ENCODE data around the gene IDUA.

Gene IDUA

DNA sequence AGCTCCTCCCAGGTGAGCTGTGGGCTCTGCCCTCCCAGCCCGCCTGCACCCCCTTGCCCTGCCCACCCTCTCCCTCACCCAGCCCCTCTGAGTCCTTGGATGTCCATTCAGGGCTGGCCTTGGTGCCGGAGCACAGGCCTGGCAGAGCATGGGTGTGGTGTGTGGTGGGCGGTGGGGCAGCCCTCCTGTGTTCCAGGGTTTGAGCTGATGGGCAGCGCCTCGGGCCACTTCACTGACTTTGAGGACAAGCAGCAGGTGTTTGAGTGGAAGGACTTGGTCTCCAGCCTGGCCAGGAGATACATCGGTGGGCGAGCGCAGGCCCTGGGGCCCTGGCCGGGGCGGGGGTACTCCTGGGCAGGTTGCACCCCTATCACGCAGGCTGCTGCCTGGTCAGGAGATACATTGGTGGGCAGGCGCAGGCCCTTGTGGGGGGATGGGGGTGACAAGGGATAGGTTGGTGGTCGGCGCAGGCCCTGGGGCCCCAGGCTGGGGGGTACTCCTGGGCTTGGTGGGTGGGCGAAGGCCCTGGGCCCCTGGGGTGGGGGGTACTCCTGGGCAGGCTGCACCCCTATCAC, 13.9 kb downstream of the IDUA start:
- DNase-seq (ENCODE audit: low read depth in 2 of 2): no peak

DNA sequence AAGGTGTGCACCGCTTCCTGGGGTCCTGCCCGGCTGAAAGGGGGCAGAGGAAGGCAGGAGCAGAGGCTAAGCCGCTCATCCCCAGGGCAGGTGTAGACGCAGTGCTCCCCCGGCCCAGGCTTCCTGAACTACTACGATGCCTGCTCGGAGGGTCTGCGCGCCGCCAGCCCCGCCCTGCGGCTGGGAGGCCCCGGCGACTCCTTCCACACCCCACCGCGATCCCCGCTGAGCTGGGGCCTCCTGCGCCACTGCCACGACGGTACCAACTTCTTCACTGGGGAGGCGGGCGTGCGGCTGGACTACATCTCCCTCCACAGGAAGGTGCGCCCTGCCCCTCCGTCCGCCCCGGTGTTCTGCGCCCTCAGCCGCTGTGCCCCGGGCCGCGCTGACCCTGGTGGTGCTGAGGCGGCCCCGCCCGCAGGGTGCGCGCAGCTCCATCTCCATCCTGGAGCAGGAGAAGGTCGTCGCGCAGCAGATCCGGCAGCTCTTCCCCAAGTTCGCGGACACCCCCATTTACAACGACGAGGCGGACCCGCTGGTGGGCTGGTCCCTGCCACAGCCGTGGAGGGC, 14.8 kb downstream of the IDUA start:
- DNase-seq (ENCODE audit: low read depth in 2 of 2): no peak

DNA sequence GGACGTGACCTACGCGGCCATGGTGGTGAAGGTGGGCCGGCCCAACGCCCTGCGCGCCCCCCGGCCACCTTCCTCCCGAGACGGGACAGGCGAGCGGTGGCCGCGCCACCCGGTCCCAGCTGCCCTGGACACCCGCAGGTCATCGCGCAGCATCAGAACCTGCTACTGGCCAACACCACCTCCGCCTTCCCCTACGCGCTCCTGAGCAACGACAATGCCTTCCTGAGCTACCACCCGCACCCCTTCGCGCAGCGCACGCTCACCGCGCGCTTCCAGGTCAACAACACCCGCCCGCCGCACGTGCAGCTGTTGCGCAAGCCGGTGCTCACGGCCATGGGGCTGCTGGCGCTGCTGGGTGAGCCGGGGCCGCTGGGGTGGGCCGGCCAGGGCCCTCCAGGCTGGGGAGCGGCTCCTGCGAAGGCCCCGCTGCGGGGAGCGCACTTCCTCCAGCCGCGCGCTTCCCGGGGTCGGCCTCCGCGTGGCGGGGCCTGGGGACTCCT, 15.3 kb downstream of the IDUA start:
- DNase-seq (ENCODE audit: low read depth in 2 of 2): no peak

DNA sequence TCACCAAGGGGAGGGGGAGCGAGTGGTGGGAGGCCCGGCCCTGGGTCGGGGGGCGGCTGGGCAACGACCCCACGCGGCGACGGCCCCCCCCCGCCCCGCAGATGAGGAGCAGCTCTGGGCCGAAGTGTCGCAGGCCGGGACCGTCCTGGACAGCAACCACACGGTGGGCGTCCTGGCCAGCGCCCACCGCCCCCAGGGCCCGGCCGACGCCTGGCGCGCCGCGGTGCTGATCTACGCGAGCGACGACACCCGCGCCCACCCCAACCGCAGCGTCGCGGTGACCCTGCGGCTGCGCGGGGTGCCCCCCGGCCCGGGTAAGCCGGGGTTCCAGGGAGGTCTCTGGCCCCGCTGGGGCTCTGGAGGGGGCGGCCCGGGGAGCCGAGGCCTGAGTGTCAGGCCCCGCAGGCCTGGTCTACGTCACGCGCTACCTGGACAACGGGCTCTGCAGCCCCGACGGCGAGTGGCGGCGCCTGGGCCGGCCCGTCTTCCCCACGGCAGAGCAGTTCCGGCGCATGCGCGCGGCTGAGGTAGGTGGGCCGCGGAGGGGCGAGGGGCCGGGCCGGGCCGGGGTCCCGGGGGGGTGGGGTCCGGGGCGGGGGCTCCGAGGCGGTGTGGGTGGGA, 15.9 kb downstream of the IDUA start:
- DNase-seq (ENCODE audit: low read depth in 2 of 2): no peak

DNA sequence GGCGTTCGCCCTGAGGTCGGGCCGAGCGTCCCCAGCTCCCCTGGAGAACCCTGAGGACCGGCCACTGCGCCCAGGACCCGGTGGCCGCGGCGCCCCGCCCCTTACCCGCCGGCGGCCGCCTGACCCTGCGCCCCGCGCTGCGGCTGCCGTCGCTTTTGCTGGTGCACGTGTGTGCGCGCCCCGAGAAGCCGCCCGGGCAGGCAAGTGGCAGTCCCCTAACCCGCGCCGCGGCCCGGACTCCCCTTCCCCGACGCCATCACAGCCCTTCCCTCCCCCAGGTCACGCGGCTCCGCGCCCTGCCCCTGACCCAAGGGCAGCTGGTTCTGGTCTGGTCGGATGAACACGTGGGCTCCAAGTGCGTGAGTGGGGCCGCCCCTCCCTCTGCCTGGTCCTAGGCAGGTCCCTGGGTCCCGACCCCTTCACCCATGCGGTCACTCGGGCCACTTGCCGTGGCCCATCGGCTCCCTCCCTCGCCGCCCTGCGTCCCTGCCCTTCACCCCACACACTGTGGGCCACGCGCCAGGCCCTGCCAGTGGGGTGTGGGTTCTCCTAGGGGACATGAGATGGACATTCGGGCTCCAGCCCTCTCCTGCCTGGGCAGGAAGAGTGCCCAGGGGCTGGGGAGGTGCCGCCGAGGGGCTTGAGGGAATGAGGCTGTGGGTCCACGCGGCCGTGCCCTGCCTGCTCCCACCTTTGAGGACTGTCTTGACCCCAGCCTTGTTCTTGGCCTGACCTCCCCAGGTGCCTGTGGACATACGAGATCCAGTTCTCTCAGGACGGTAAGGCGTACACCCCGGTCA, 16.6 kb downstream of the IDUA start:
- no peak for DNase-seq (ENCODE audit: low read depth in 2 of 2)

DNA sequence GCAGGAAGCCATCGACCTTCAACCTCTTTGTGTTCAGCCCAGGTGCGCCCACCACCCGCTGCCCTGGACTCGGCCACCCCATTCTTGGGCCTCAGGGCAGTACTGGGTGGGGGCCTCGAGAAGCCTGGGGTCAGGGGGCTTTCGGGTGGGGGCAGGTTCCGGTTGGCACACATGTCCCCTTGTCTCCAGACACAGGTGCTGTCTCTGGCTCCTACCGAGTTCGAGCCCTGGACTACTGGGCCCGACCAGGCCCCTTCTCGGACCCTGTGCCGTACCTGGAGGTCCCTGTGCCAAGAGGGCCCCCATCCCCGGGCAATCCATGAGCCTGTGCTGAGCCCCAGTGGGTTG, 17.2 kb downstream of the IDUA start:
- no peak for DNase-seq (ENCODE audit: low read depth in 2 of 2)

DNA sequence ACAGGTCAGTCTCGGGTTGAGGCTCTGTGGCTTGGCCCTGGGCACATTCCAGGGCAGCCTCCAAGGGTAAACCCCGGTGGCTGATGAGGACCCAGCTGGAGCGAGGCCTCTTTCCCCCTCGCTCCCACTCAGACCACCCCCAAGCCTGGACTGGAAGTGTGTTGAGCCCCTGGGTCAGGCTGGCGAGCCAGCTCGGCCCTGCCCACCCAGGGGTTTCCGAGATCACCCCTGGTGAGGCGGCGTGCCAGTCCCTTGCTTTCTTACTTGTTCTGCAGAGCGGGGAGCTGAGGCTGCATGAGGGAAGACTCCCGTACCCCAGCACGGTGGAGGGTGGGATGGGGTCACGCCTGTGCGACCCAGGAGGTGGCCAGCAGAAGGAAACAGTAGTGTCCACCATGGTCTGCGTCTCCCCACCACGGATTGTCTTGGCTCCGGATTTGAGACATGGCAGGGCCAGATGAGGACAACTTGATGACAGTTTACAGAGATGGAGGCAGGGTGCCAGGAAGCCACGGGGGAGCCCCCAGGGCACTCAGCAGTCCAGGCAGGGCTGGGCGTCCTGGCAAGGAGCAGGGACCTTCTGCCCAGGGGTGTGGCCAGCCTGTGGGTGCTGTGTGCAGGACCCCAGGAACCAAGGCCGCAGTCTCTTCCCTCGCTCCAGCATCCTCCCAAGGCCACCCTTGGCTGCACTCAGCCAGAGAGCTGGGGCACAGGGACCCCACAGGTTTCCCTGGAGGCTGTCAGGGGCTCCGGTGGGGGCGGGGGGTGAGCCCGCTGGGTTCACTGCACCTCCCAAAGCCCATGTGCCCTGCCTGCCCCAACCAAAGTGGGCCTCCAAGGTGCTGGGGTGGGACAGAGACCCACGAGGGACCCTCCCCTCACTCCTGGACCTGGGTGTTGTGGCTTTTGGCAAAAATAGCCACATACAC, 18.0 kb downstream of the IDUA start:
- DNase-seq (ENCODE audit: low read depth in 2 of 2): no peak

DNA sequence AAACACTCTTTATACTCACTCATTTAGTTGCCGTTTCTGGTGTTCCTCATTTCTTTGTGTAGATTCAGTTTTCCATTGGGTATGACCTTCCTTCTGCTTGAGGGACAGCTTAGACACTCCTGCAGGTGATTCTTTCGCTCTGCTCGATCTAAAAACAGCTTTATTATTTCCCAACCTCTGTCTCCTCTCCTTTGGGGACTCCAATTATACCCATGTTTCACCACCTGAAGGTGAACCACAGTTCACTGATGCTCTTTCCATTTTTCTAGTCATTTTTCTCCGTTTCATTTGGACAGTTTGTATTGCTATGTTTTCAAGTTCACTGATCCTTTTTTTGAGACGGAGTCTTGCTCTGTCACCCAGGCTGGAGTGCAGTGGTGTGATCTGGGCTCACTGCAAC, 20.0 kb downstream of the IDUA start:
- no peak for DNase-seq (ENCODE audit: low read depth in 2 of 2)

DNA sequence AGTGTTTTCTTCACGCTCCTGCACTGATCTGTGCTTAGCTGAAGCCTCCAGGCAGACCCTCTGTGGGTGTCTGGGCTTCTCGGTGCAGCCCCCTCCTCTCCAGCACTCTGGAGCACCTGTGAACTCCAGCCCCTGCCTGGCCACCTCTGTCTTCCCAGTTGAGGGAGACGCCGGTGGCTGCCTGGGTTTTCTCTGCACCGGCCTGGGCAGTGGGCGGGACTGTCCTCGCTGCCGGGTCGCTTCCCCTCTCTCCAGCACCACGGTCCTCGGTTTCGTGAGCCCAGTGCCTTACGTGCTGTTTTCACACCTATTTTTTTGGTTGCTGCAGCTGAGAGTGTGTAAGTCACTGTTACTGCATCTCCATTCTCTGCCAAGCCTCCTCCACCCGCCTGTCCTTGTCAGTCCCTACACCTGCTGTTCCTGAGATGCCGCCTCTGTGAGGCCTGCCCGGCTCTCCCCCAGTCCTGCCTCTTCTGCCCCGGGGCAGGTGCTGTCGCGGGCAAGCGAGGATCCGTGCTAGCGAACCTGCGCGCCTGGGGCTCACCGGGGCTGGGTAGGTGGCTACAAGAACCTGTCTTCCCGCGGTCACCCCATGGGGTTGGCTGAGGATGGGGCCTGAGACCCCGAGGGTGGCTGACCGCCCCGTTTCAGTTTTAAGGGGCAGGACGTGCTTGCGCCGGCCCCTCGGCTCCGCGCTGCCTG, 22.1 kb downstream of the IDUA start:
- DNase-seq (ENCODE audit: low read depth in 2 of 2): no peak

DNA sequence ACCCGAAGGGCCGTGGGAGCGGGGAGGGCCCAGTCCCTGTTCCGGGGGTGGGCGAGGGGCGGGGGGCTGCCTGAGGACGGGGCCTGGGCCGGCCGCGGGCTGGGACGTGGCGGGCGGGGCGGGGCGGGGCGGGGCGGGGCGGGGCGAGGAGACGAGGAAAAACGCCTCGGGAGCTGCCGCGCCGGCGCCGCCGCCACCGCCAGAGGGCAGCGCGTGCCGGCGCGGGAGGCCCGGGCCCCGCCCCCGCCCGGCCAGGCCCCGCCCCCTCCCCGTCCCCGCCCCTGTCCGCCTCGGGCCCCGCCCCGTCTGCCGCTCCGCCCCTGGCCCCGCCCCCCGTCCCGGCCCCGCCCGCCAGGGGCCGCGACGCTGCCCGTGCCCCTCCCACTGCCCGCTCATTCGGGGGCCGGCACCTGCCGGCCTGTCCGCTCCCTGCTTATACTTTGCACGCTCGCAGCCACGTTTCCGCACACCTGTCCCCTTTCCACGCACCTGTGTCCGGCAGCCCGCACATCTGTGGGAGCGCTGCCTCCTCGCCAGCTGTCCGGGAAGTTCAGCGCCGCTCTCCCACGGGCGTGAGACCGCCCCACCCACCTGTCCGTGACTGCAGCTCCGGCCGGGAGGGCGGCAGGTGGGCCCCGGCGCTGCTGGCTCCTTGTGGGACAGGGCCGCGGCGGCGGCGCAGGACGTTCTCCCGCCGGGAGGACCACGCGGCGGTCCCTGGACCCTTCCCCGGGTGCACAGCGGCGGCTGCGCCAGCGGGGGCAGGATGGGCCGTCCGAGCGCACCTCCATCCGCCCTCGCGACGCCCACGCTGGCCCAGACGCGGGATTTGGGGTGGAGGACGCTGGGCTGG, 22.9 kb downstream of the IDUA start:
- DNase-seq (ENCODE audit: low read depth in 2 of 2): peak in 1 of 2 experiments; percentile 26

DNA sequence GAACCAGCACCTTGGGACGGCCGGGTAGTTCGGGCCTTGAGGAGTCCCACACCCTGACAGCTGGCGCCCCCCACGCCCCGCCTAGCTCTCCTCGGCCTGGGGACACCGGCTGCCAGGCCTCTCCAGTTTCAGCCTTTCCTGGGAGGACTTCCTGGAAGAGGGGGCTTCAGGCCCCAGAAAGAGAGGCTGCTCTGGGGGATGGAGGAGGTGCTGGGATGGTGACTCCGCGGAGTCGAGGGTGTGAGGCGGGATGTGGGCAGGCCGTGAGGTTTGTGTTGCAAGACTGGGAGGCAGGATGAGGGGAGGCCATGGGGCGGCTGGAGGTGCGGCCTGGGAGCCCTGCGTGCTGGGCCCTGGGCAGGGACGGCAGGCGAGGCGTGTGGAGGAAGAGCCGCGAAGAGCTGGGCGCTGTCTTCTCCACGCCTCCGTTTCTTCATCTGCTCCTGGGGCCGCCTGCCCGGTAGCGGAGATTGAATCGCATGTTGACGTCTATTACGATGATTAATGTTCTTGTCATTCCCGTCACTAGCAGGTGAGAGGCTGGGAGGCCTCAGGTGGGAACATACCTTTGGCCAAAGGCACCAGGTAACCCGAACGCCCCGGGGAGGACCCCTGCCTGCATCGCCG, 23.7 kb downstream of the IDUA start:
- peak; percentile 30 to 34 for DNase-seq (ENCODE audit: low read depth in 2 of 2)

DNA sequence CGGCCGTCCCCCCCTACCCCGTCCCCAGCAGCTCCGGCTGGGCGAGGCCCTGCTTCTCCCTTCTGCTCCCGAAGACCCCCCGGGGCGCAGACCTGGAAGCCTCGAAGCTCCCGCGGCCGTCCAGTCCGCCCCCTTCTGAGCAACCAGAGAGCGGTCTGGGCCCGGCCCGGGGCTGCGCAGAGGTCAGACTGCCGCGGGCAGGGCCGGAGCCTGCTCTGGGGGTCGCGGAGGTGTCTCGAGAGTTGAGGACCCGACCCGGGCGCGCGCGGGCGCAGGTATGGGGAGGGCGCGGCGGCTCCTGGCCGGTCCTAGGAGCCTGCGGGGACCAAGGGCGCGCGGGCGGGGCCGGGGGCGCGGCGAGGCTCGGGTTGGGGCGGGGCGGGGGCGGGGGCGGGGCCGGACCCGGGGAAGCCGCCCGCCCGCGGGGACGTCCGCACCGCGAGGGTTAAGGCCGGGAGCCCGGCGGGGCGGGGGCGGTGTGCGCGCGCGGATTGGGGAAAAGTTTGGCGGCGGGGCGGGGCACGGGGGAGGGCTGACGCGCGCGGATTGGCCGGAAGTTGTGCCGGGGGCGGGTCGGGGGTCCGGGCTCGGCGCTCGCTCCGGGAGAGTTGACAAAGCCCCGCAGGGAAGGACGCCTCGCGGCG, 24.3 kb downstream of the IDUA start, which contains the start of gene FGFRL1:
TSS of gene FGFRL1 (plus strand) at position 605 of the 644 bp plus-strand sequence. CDS start 860 bp downstream, outside the sequence.
- peak; percentile 70 to 72 for DNase-seq (ENCODE audit: low read depth in 2 of 2)

DNA sequence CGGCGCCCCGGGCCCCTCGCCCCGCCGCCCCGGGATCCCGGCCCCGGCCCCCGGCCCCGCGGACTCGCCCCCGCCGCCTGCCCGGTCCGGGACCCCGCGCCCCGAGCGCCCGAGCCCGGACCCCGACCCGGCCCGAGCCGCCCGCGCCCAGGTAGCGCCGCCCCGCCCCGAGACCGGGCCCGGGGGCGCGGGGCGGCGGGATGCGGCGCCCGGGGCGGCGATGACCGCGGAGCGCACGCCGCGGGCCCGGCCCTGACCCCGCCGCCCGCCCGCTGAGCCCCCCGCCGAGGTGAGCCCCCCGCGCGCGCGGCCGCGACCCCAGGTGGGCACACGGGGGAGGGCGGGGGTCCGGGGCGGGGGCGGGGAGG, 24.8 kb downstream of the IDUA start:
- no peak for DNase-seq (ENCODE audit: low read depth in 2 of 2)

DNA sequence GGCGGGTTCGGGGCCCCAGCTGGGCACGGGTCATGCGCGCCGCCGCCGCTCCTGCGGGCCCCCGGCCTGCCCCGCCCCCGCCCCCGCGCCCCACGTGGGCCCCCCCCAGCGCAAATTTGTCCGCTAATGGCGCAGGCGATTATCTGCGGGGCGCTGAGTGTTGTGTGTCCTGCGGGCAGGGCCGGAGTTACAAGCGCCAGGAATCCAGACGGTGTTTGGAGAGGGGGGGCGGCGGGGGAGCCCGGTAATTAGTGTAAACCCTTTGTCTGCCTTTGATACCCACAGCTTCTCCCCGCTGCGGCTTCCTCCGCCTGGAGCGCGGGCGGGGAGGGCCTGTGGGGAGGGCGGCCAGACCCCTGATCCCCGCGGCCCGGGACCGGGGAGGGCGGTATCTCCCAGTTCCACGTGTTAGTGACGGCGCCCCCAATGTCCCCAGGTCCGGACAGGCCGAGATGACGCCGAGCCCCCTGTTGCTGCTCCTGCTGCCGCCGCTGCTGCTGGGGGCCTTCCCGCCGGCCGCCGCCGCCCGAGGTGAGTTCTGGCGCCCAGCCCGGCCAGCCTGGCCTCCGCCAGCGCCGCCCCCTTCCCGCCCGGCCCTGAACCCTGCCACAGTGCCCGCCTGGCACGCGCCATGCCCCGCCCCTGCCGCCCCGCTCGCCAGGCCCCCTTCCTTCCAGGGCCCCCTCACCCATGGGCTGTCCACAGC, 25.3 kb downstream of the IDUA start:
- DNase-seq (ENCODE audit: low read depth in 2 of 2): no peak

DNA sequence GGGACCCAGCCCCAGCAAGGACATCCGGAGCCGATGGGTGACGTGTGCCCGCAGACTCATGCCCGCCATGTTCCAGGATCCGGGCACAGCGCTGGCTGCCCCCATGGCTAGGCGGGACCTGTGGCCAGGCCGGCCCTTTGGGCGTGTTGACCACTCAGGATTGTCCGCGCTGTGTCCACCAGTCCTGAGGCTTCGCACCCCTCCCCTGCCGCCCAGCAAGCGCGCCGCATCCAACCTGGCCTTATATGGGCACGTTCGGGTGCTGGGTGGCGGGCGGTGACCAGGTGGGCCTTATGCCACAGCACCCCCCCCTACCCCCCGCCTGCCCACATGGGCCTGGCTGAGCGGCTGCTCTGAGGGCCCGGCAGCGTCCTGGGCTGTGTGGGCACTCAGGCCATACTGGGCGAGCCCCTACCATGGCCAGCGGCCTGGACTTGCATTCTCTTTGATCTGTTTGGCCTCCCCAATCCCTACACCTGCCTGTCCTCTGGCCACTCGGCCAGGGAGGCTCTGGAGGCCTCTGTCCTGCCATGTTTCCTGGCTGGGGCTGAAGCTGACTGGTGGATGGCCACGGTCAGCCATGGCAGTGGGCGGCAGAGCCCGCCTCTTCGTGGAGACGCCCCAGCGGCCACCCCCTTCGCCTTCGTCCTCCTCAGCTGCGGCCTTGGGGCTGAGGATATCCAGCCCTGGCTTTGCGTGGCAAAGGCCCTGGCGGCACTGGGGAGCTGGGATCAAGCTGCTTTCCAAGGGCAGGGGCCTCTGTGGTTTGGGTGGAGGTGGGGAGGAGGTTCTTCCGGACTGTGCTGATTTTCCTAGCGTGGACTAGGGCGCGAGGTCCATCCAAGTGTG, 26.6 kb downstream of the IDUA start:
- DNase-seq (ENCODE audit: low read depth in 2 of 2): no peak

DNA sequence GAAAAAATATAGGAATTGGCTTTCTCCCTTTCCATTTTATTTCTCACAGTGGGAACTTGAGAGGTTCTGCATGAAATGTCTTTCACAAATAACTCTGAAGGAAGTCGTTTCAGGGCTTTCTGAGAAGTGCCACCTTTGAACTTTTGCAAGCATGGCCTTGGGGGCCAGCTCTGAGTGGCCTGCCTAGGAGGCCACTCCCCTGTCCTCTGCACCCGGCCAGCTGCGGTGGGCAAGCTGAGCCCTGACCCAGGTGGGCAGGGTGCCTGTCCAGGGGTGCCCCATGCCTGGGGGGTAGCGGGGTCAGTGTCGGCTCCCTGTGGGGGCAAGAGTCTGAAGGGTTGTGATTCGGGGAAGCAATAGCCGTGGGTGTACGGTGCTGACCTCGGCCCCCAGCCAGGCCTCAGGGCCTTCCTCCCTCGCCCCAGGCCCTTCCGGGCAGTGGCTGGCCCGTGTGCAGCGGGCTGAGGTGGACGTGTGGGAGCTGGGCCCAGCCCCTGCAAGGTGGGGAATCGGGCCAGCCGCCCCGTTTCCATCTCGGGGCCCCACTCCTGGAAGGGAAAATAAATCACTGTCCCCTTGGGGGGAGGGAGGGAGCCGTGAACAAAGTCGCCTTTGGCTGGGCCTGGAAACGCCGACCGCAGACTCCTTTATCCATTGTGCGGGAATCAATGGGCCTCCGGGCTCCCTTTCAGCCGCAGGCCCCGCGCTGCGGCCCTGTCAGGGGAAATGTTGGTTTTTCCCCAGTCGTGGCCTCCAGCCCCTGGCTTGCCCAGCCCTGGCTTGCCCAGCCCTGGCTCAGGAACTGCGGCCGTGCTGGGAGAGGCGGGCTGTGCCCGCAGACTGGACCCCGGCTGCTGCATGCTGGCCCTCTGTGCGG, 27.7 kb downstream of the IDUA start:
- no peak for DNase-seq (ENCODE audit: low read depth in 2 of 2)

All from fibroblast of skin of left biceps (primary cell).